GM12873 (cell line): ENCODE data around the gene ADAMTS16.

Experiments used
- CTCF ChIP-seq: IDR thresholded peaks from 2 replicates; pipeline ENCODE4 v1.5.1; 2012; ENCODE audit warnings: low read depth, mild to moderate bottlenecking, moderate library complexity, low read length, control low read depth; ENCODE audit not compliant: insufficient read depth; ENCODE audit errors: missing control alignments

The ADAMTS16 gene

GRCh38 chr5:5200133-5200532 is 60.0 kb downstream of the ADAMTS16 start:
- no peak for TF ChIP-seq CTCF

DNA sequence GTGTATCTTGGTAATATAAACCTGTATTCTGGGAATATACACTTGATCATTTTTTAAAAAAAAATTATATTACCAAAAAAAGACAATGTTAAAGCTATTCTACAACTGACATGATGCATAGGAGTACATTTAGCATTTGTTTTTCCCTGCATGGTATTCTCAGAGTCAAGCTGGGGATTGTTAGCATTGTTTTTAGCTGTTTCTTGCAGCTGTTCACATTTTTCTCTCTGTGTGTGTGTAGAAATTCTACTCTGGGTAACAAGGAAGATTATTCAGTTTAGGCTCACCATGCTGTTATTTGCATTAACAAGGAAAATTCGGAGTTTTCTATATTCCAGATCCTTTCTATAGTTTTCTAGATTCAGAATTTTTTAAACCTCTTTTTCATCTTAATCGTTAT is 62.2 kb downstream of the ADAMTS16 start:
- no peak for TF ChIP-seq CTCF

DNA sequence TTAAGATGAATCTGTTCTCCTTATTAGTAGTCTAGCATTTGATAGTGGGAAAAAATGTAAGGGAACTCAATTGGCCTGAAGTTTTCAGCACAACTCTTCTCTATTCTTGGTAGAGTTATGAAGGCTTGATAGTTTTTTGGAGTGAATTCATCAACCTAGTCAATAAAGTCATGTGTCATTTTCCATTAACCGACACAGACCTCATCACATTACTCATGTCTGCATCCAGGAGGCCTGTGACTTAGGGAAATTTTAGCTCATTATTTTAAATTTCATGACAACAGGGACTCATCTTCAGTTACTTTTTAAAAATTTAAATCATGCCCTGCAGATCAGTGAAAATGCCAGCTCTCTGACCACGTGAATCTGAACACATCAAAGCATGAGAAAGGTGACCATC is 63.3 kb downstream of the ADAMTS16 start:
- no peak for TF ChIP-seq CTCF

DNA sequence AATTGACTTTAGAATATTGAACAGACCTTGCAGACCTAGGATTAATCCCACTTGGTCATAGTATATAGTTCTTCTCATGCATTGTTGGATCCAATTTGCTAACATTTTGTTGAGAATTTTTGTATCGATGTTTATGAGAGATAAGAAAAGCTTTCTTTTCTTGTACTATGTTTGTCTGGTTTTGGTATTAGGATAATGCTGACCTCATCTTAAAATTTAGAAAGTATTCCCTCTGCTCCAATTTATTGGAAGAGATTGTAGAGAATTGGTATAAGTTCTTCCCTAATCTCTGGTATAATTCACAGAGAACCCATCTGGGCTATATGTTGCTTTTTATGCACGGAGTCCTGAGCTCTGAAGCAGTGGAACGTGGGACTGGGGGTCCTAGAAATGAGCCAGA is 67.7 kb downstream of the ADAMTS16 start:
- TF ChIP-seq CTCF: no peak

DNA sequence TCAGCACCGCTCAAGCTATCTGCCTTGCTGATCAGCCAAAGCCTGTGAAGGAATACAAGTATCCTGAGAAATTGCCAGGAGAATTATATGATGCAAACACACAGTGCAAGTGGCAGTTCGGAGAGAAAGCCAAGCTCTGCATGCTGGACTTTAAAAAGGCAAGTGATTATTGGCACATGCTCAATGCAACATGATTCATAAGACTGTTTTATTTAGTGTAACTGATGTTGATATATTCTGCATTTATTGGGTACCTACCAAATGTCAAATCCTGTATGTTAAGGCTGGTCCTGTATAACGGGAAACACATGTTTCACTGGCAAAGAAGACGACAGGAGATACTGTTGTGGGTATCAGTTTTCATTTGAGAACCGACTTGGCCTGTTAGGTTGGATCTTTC is 69.0 kb downstream of the ADAMTS16 start:
- TF ChIP-seq CTCF: no peak

- no peak for TF ChIP-seq CTCF
Measured at GRCh38 chr5:5209510-5210286, 69.6 kb downstream of the ADAMTS16 start.

GRCh38 chr5:5217371-5217770 is 77.2 kb downstream of the ADAMTS16 start:
- TF ChIP-seq CTCF: no peak

DNA sequence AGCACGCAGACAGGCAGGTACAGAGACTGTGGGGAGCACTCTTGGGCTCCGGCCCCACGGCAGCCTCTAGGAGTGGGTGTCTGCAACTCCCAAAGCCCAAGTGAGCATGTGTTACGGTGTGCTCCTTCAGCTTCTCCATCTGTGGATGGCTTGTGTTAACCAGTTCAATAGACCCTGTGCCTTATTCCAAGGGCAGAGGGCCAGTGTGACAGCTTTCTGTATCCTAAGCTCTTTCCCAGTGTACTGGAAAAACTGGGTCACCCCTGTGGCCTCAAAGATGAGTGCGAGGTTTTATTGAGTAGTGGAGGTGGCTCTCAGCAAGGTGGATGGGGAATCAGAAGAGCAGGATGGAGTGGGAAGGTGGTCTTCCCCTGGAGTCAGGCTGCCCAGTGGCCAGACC is 78.3 kb downstream of the ADAMTS16 start:
- no peak for TF ChIP-seq CTCF
